ENCODE data around the gene FHIT. TPM values are rescaled to one million over a fixed set of nuclear protein-coding genes. Genes with fewer than 3 reads are reported as not detected.

The FHIT gene
- total and polyA plus RNA-seq, 2 of the 4 experiments (the other 2 are of a cell fraction), result 0.07 TPM; not detected in 1

DNA sequence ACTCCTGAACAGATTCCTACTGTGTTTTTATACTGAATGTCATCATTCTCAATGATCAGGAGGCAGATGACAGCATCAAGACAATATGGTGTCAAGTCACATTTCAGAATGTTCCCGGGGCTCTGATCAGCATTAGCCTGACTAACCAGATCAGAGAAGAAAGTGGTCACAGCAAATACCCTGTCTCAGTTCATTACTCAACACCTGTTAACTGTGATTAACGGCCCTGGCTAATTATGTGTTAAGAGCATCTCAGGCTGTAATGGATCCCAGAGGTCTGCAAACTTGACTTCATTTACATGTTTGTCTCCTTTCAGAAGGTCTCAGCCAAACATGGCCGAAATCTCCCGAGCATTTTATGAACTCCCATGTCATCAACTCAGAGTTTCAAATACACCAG, 833.7 kb downstream of the FHIT start:
- no peaks in the 10 kb centered on the region for H3K79me1 ChIP-seq (ENCODE audit: low read depth in 1 of 2, low read length in 2 of 2)
- no peak overlapping the region for H4K91ac ChIP-seq (ENCODE audit: insufficient read depth, low read depth, low read length)
- in situ Hi-C loops (cut with MboI; ENCODE audit: low sequenced_read_pairs) (no loop called here), intact Hi-C loops (cut with micrococcal nuclease) (no loop called here), dilution Hi-C loops (cut with HindIII; ENCODE audit: low sequenced_read_pairs, unreplicated experiment) (no loop called here)
- H3K27me3 ChIP-seq (ENCODE audit: control insufficient read depth, insufficient read depth, low read length), result no peaks in the 10 kb centered on the region
- no peak overlapping the region for H2BK5ac ChIP-seq (ENCODE audit: low read depth, low read length, poor library complexity, severe bottlenecking)
- DNase-seq, result no peak
- H4K5ac ChIP-seq (ENCODE audit: low read depth, low read length), result no peak overlapping the region
- ATAC-seq (ENCODE audit: low read depth), result no peak
- no peaks in the 10 kb centered on the region for H3K9me3 ChIP-seq (ENCODE audit: control insufficient read depth, insufficient read depth, low read length)
- no peak overlapping the region for H2AK5ac ChIP-seq (ENCODE audit: low read depth, low read length)
- no peak overlapping the region for H3K27ac ChIP-seq (ENCODE audit: insufficient read depth, low read length)
- H3K4me3 ChIP-seq (ENCODE audit: insufficient read depth, low read depth, low read length), result no peak overlapping the region
- WGBS, 2 experiments (ENCODE audit: extremely low coverage in 2 of 2, insufficient read length in 1 of 2), result no CpG with 5 or more reads among the region's 4 CpGs
- H4K8ac ChIP-seq (ENCODE audit: low read depth in 2 of 2, low read length in 2 of 2), result no peak overlapping the region
- ChIA-PET POLR2A (ENCODE audit: unreplicated experiment) (no interaction called here), CTCF (no interaction called here)
- no peak overlapping the region for H3K4me2 ChIP-seq (ENCODE audit: low read depth, low read length)
- no peak for TF ChIP-seq POLR2A (IDR thresholded peaks at IDR 0.05; ENCODE audit: low read depth, low read length)
- TF ChIP-seq CTCF (conservative IDR thresholded peaks at IDR 0.05; ENCODE audit: low read depth, low read length), result no peak
- no peak for TF ChIP-seq CEBPB (IDR thresholded peaks at IDR 0.05; ENCODE audit: low read depth, low read length)
- TF ChIP-seq RAD21 (IDR thresholded peaks at IDR 0.05; ENCODE audit: low read length), result no peak
- TF ChIP-seq MXI1 (IDR thresholded peaks at IDR 0.05; ENCODE audit: borderline replicate concordance, low read depth, low read length), result no peak
- no peak for TF ChIP-seq MAFK (IDR thresholded peaks at IDR 0.05; ENCODE audit: low read depth, low read length)
- no peak for TF ChIP-seq USF2 (IDR thresholded peaks at IDR 0.05; ENCODE audit: low read depth, low read length)
- TF ChIP-seq RCOR1 (IDR thresholded peaks at IDR 0.05; ENCODE audit: insufficient replicate concordance, low read length), result no peak
- TF ChIP-seq SMC3 (IDR thresholded peaks at IDR 0.05; ENCODE audit: low read depth, low read length), result no peak
- TF ChIP-seq FOS (IDR thresholded peaks at IDR 0.05; ENCODE audit: low read depth, low read length), result no peak
- no peak for TF ChIP-seq MAZ (IDR thresholded peaks at IDR 0.05; ENCODE audit: borderline replicate concordance, low read depth, low read length)
- TF ChIP-seq ELK1 (IDR thresholded peaks at IDR 0.05; ENCODE audit: borderline replicate concordance, low read depth, low read length), result no peak
- no peak for TF ChIP-seq NFE2L2 (IDR thresholded peaks at IDR 0.05; ENCODE audit: low read depth, low read length)
- no peak for TF ChIP-seq BHLHE40 (IDR thresholded peaks at IDR 0.05; ENCODE audit: low read depth, low read length)
- no peak for TF ChIP-seq RFX5 (IDR thresholded peaks at IDR 0.05; ENCODE audit: low read depth, low read length)
- no peak for TF ChIP-seq CHD1 (IDR thresholded peaks at IDR 0.05; ENCODE audit: low read depth, low read length)
- no peaks in the 10 kb centered on the region for H3K4me1 ChIP-seq (ENCODE audit: control insufficient read depth, insufficient read depth, low read length)
- H3K14ac ChIP-seq (replicated peaks; ENCODE audit: low read depth, low read length), result no peak overlapping the region
- no peak overlapping the region for H3K23ac ChIP-seq (ENCODE audit: low read depth, low read length)
- no peak overlapping the region for H3K56ac ChIP-seq (ENCODE audit: extremely low read depth, insufficient read depth, low read length)
- H2AK9ac ChIP-seq (replicated peaks; ENCODE audit: low read depth, low read length, poor library complexity), result no peak overlapping the region
- H4K20me1 ChIP-seq (ENCODE audit: insufficient read depth, low read length), result no peaks in the 10 kb centered on the region
- H3K18ac ChIP-seq (ENCODE audit: low read depth, low read length), result no peak overlapping the region
- H2BK15ac ChIP-seq (ENCODE audit: low read depth, low read length), result no peak overlapping the region
- BruUV-seq (replicated peaks), result no TSS peak
- H3K4ac ChIP-seq (ENCODE audit: low read depth, low read length), result no peak overlapping the region
- no peak overlapping the region for H2AFZ ChIP-seq (replicated peaks; ENCODE audit: low read length, poor library complexity)
- no peak overlapping the region for H3K9ac ChIP-seq (ENCODE audit: low read depth, low read length)
- no peaks in the 10 kb centered on the region for H3K9me1 ChIP-seq (ENCODE audit: insufficient read depth, low read length)
- no peak overlapping the region for H2BK20ac ChIP-seq (ENCODE audit: low read depth, low read length)
- no peaks in the 10 kb centered on the region for H3K36me3 ChIP-seq (ENCODE audit: control insufficient read depth, insufficient read depth, low read length)
- no peak overlapping the region for H2BK120ac ChIP-seq (ENCODE audit: low read depth, low read length)
